ENCODE data around the gene THUMPD3. TPM values are rescaled to one million over a fixed set of nuclear protein-coding genes. Genes with fewer than 3 reads are reported as not detected.

Gene THUMPD3
- total and polyA plus RNA-seq, 9 of the 15 experiments (the other 6 are each of a cell fraction or from before 2014, with no cell fraction given) = 58.3 to 132 (median 113) TPM

DNA sequence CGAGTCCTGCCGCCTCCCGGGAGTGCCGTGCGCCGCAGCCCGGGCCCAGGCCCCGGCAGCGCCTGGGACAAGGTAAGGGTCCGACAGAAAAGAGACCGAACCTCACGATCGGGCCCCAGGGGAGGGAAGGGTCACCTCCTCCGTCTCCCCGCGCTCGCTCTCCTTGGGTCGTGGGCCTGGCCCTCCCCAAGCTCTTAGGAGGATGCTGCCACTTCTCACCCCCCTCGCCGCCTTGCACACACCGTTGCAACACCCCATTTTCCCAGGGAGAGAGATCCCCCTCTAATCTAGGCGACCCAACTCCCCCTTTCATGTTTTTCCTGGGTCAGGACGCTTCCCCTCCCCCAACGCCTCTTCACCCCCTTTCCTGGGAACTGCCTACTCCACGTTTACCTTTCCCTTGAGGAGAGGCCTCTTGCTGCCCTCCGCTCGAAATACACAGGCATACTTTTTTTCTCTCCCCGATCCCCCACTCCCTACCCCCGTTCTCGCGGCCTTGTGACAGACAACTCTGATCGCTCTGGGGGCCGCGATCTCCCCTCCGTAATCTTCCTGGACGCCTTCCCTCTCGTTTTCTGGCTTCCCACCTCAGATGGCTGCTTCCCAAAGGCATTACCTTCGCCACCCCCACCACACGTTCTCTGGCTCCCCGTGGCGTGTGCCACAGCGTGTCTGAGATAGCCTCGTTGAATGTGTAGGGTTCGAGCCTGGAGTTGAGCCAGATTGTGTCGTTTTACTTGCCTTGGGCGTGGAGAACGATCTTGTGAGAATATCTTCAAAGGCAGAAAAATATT lies 35.2 kb downstream of the THUMPD3 start:
- under 1% methylated on average over 46 of the region's 47 CpGs for WGBS (ENCODE audit: insufficient coverage, low coverage, missing lambda C conversion rate)
- CTCF ChIA-PET (ENCODE audit: low intra/inter-chr PET ratio) = no interaction called here
- TF ChIP-seq NCOA1 (IDR thresholded peaks at IDR 0.05; ENCODE audit: low read depth) (no peak), ETS2 (tag; IDR thresholded peaks at IDR 0.05; ENCODE audit: borderline replicate concordance, poor library complexity, severe bottlenecking) (no peak), MAFF (IDR thresholded peaks at IDR 0.05; ENCODE audit: low read length) (no peak), TRIM24 (IDR thresholded peaks at IDR 0.05) (peak; percentile 12 to 45; a peak in 1 of 4 replicates), EP400 (IDR thresholded peaks at IDR 0.05) (peak; percentile 65), MEF2A (IDR thresholded peaks at IDR 0.05; ENCODE audit: control insufficient read depth, low read depth, low read length) (no peak), SUPT5H (IDR thresholded peaks at IDR 0.05) (peak; percentile 60), TAF7 (tag; IDR thresholded peaks at IDR 0.05) (peak; percentile 41), RBM34 (IDR thresholded peaks at IDR 0.05; ENCODE audit: borderline replicate concordance, insufficient read depth, low read length) (no peak), ZSCAN29 (IDR thresholded peaks at IDR 0.05) (0 out of 2 replicates have a peak, but pooled peaks have one; percentile 15), ZNF232 (CRISPR knock-in tag; IDR thresholded peaks at IDR 0.05) (peak; percentile 72; the same call in 1 of the 2 replicates), NR3C1 (CRISPR knock-in tag; IDR thresholded peaks at IDR 0.05) (peak; percentile 82; the same call in 1 of the 2 replicates), IRF2 (CRISPR knock-in tag; IDR thresholded peaks at IDR 0.05) (no peak), ZFX (CRISPR knock-in tag; IDR thresholded peaks at IDR 0.05) (peak; percentile 96), ZNF217 (CRISPR knock-in tag; IDR thresholded peaks at IDR 0.05) (no peak), CC2D1A (IDR thresholded peaks at IDR 0.05) (peak; percentile 11; the same call in 1 of the 2 replicates), CHCHD3 (CRISPR knock-in tag; IDR thresholded peaks at IDR 0.05) (peak; percentile 29; the same call in 1 of the 2 replicates)
- TF ChIP-seq, protein P1, sequence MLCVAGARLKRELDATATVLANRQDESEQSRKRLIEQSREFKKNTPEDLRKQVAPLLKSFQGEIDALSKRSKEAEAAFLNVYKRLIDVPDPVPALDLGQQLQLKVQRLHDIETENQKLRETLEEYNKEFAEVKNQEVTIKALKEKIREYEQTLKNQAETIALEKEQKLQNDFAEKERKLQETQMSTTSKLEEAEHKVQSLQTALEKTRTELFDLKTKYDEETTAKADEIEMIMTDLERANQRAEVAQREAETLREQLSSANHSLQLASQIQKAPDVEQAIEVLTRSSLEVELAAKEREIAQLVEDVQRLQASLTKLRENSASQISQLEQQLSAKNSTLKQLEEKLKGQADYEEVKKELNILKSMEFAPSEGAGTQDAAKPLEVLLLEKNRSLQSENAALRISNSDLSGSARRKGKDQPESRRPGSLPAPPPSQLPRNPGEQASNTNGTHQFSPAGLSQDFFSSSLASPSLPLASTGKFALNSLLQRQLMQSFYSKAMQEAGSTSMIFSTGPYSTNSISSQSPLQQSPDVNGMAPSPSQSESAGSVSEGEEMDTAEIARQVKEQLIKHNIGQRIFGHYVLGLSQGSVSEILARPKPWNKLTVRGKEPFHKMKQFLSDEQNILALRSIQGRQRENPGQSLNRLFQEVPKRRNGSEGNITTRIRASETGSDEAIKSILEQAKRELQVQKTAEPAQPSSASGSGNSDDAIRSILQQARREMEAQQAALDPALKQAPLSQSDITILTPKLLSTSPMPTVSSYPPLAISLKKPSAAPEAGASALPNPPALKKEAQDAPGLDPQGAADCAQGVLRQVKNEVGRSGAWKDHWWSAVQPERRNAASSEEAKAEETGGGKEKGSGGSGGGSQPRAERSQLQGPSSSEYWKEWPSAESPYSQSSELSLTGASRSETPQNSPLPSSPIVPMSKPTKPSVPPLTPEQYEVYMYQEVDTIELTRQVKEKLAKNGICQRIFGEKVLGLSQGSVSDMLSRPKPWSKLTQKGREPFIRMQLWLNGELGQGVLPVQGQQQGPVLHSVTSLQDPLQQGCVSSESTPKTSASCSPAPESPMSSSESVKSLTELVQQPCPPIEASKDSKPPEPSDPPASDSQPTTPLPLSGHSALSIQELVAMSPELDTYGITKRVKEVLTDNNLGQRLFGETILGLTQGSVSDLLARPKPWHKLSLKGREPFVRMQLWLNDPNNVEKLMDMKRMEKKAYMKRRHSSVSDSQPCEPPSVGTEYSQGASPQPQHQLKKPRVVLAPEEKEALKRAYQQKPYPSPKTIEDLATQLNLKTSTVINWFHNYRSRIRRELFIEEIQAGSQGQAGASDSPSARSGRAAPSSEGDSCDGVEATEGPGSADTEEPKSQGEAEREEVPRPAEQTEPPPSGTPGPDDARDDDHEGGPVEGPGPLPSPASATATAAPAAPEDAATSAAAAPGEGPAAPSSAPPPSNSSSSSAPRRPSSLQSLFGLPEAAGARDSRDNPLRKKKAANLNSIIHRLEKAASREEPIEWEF (CRISPR knock-in tag; IDR thresholded peaks at IDR 0.05) = no peak
- TF ChIP-seq, protein P2, sequence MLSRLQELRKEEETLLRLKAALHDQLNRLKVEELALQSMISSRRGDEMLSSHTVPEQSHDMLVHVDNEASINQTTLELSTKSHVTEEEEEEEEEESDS (CRISPR knock-in tag; IDR thresholded peaks at IDR 0.05) = no peak

More for the DNA sequence above, 35.2 kb downstream of the THUMPD3 start:
- peak overlapping the region; percentile 74 for H3K4me3 ChIP-seq
- peak overlapping the region; percentile 97 to 99 for H3K9ac ChIP-seq (ENCODE audit: insufficient read depth in 1 of 2, low read depth in 2 of 2, low read length in 2 of 2)
- H3K9me1 ChIP-seq (ENCODE audit: control insufficient read depth, insufficient read depth, low read length) = no peaks in the 10 kb centered on the region
- FAIRE-seq = peak; percentile 65
- peaks cover 88% of the 10 kb centered on the region for H3K79me2 ChIP-seq (ENCODE audit: control insufficient read depth, insufficient read depth, low read length)
- DNase-seq (ENCODE audit: extremely low read depth in 1 of 4, low spot score in 3 of 4) = peak in 3 of 4 experiments; percentile 27 to 73 (median 50)
- H3K27ac ChIP-seq (ENCODE audit: extremely low read depth, low read depth, low read length) = peak overlapping the region; percentile 96
- POLR2A ChIA-PET = interaction anchor here (0.7 to 7.7 kb wide), 22 partner anchors 10 to 443 kb away, joined by 3 to 150 read pairs (median 8); partner anchors contain the start of genes ARPC4 and THUMPD3
- peaks cover 31% of the 10 kb centered on the region for H3K36me3 ChIP-seq (ENCODE audit: control insufficient read depth, insufficient read depth, low read length)
- H3K9me3 ChIP-seq (replicated peaks; ENCODE audit: control insufficient read depth, insufficient read depth, low read depth, low read length) = no peaks in the 10 kb centered on the region
- peaks cover 53% of the 10 kb centered on the region for H4K20me1 ChIP-seq (replicated peaks; ENCODE audit: control insufficient read depth, insufficient read depth, low read length)
- ATAC-seq = no peak
- in situ Hi-C loops (cut with MboI) (no loop called here), intact Hi-C loops (cut with micrococcal nuclease) (loop anchor here (2.0 to 5.0 kb wide), 2 partner anchors 35 to 249 kb away; partner anchors contain the start of genes MTMR14 and THUMPD3)
- no peaks in the 10 kb centered on the region for H3K27me3 ChIP-seq (ENCODE audit: control insufficient read depth in 2 of 2, insufficient read depth in 2 of 2, low read length in 2 of 2)
- no TSS peak for BruUV-seq (replicated peaks)
- peaks cover 0 to 36% of the 10 kb centered on the region in 2 experiments; a peak in 4 of 5 replicates for H3K4me1 ChIP-seq (replicated peaks in 1 of 2; ENCODE audit: control insufficient read depth in 2 of 2, insufficient read depth in 2 of 2, low read length in 2 of 2)
- H2AFZ ChIP-seq (ENCODE audit: low read depth, low read length) = peak overlapping the region; percentile 3; the same call in 1 of the 2 replicates
- peak overlapping the region; percentile 98 for H3K4me2 ChIP-seq (ENCODE audit: insufficient read depth, low read length)
